HepG2 (cell line): ENCODE data around the gene GRIK4.

ENCODE experiments used
- ETV5 ChIP-seq: IDR thresholded peaks from 2 replicates; pipeline ENCODE4 v1.6.1; 2018; ENCODE audit warnings: missing biosample characterization, missing genetic modification reagents, inconsistent platforms, borderline replicate concordance
- FOXJ3 ChIP-seq: sonication (generic); formaldehyde crosslinking; IDR thresholded peaks from 2 replicates; pipeline ENCODE4 v1.4.0; 2020; ENCODE audit warnings: missing genetic modification reagents, mild to moderate bottlenecking, borderline replicate concordance
- KAT2B ChIP-seq: fragments of 150-350 bp; IDR thresholded peaks from 2 replicates; pipeline ENCODE4 v1.6.1; 2014; ENCODE audit warnings: low read depth, low read length, borderline replicate concordance
- LRRFIP1 ChIP-seq: sonication (generic); formaldehyde crosslinking; conservative IDR thresholded peaks from 2 replicates; pipeline ENCODE4 v1.4.0; 2020; ENCODE audit warnings: missing genetic modification reagents
- MAFF ChIP-seq: IDR thresholded peaks from 2 replicates; pipeline ENCODE4 v1.6.1; 2011; ENCODE audit warnings: low read depth, low read length, improper control_type of control experiment
- MIER2 ChIP-seq: IDR thresholded peaks from 2 replicates; pipeline ENCODE4 v1.6.1; 2016; ENCODE audit warnings: missing biosample characterization, missing genetic modification reagents
- NFIC ChIP-seq: IDR thresholded peaks from 2 replicates; pipeline ENCODE4 v1.6.1; 2012; ENCODE audit warnings: mild to moderate bottlenecking, low read length, inconsistent platforms
- SP4 ChIP-seq: sonication (generic); formaldehyde crosslinking; IDR thresholded peaks from 2 replicates; pipeline ENCODE4 v1.8.1; 2023; ENCODE audit warnings: mild to moderate bottlenecking, missing genetic modification reagents
- TRIM24 ChIP-seq: sonication (generic); formaldehyde crosslinking; IDR thresholded peaks from 2 replicates; pipeline ENCODE4 v1.8.0; 2022; ENCODE audit warnings: mild to moderate bottlenecking, missing genetic modification reagents
- ZFP37 ChIP-seq: sonication (generic); formaldehyde crosslinking; IDR thresholded peaks from 2 replicates; pipeline ENCODE4 v1.4.0; 2020; ENCODE audit warnings: missing genetic modification reagents, borderline replicate concordance
- ZKSCAN1 ChIP-seq: fragments of 150-350 bp; IDR thresholded peaks from 2 replicates; pipeline ENCODE4 v1.6.1; 2014; ENCODE audit warnings: low read length
- ZNF501 ChIP-seq: sonication (generic); formaldehyde crosslinking; IDR thresholded peaks from 2 replicates; pipeline ENCODE4 v1.5.1; 2020; ENCODE audit warnings: mild to moderate bottlenecking, moderate library complexity, missing genetic modification reagents
- TF ChIP-seq, protein P1 (sequence below): sonication (generic); formaldehyde crosslinking; IDR thresholded peaks from 2 replicates; pipeline ENCODE4 v1.4.0; 2020; ENCODE audit warnings: missing genetic modification reagents
- TF ChIP-seq, protein P2 (sequence below): sonication (generic); formaldehyde crosslinking; IDR thresholded peaks from 2 replicates; pipeline ENCODE4 v1.5.0; 2020; ENCODE audit warnings: mild to moderate bottlenecking, missing genetic modification reagents, moderate library complexity

DNA sequence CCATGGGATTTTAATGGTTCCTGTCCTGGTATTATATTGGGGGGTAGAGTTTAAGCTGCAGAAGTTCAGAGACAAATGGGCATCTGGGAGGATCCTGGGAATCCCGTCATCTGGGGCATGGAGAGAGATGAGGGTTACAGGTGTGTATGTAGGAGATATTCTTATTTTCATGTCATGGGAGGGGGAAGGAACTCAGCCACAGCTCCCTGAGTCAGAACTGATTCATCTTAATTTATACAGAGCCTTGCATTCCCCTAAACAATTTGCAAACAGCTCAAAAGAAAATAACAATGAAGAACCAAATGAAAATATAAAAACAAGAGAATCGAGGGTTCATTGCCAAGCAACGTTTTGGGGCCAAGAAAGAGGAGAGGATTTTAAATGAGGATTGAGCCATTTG is 356.4 kb downstream of the GRIK4 start:
- no peak for TF ChIP-seq ZKSCAN1
- TF ChIP-seq, protein P1, sequence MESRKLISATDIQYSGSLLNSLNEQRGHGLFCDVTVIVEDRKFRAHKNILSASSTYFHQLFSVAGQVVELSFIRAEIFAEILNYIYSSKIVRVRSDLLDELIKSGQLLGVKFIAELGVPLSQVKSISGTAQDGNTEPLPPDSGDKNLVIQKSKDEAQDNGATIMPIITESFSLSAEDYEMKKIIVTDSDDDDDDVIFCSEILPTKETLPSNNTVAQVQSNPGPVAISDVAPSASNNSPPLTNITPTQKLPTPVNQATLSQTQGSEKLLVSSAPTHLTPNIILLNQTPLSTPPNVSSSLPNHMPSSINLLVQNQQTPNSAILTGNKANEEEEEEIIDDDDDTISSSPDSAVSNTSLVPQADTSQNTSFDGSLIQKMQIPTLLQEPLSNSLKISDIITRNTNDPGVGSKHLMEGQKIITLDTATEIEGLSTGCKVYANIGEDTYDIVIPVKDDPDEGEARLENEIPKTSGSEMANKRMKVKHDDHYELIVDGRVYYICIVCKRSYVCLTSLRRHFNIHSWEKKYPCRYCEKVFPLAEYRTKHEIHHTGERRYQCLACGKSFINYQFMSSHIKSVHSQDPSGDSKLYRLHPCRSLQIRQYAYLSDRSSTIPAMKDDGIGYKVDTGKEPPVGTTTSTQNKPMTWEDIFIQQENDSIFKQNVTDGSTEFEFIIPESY (CRISPR knock-in tag), result no peak
- no peak for TF ChIP-seq LRRFIP1
- no peak for TF ChIP-seq NFIC
- TF ChIP-seq, protein P2, sequence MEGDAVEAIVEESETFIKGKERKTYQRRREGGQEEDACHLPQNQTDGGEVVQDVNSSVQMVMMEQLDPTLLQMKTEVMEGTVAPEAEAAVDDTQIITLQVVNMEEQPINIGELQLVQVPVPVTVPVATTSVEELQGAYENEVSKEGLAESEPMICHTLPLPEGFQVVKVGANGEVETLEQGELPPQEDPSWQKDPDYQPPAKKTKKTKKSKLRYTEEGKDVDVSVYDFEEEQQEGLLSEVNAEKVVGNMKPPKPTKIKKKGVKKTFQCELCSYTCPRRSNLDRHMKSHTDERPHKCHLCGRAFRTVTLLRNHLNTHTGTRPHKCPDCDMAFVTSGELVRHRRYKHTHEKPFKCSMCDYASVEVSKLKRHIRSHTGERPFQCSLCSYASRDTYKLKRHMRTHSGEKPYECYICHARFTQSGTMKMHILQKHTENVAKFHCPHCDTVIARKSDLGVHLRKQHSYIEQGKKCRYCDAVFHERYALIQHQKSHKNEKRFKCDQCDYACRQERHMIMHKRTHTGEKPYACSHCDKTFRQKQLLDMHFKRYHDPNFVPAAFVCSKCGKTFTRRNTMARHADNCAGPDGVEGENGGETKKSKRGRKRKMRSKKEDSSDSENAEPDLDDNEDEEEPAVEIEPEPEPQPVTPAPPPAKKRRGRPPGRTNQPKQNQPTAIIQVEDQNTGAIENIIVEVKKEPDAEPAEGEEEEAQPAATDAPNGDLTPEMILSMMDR, result no peak
- no peak for TF ChIP-seq ZFP37 (CRISPR knock-in tag)
- TF ChIP-seq MAFF, result no peak
- no peak for TF ChIP-seq ETV5 (CRISPR knock-in tag)
- TF ChIP-seq MIER2 (CRISPR knock-in tag), result no peak
- TF ChIP-seq KAT2B, result no peak
- TF ChIP-seq TRIM24 (CRISPR knock-in tag), result no peak
- no peak for TF ChIP-seq FOXJ3 (CRISPR knock-in tag)
- no peak for TF ChIP-seq SP4 (CRISPR knock-in tag)
- TF ChIP-seq ZNF501, result no peak
